Parathyroid adenoma (tissue), 2 donors: ENCODE results near the gene CFLAR.
A peak's percentile ranks its signal among the peaks of the same experiment; 100 is the strongest.

Experiments
- H2AFZ ChIP-seq: fragments of 300-600 bp; sonication (generic); one replicate; pipeline ENCODE4 v1.7.0; 2017; ENCODE audit warnings: antibody characterized with exemption, mild to moderate bottlenecking
- H3K27ac ChIP-seq: fragments of 300-600 bp; sonication (generic); one replicate; pipeline ENCODE4 v1.7.0; 2017
- H3K27me3 ChIP-seq: fragments of 300-600 bp; sonication (generic); one replicate; pipeline ENCODE4 v1.7.0; 2017; ENCODE audit warnings: low read length; ENCODE audit not compliant: control insufficient read depth, insufficient read depth
- H3K36me3 ChIP-seq: fragments of 300-600 bp; sonication (generic); one replicate; pipeline ENCODE4 v1.7.0; 2017; ENCODE audit warnings: low read length; ENCODE audit not compliant: control insufficient read depth, insufficient read depth
- H3K4me1 ChIP-seq: fragments of 300-600 bp; sonication (generic); one replicate; pipeline ENCODE4 v1.7.0; 2017; ENCODE audit warnings: control low read depth
- H3K4me2 ChIP-seq: fragments of 300-600 bp; sonication (generic); one replicate; pipeline ENCODE4 v1.7.0; 2017; ENCODE audit warnings: low read length
- H3K4me3 ChIP-seq: fragments of 300-600 bp; sonication (generic); one replicate; pipeline ENCODE4 v1.7.0; 2017; ENCODE audit warnings: low read depth, low read length
- H3K79me2 ChIP-seq: fragments of 300-600 bp; sonication (generic); one replicate; pipeline ENCODE4 v1.7.0; 2017; ENCODE audit warnings: control low read depth
- H3K9ac ChIP-seq: fragments of 300-600 bp; sonication (generic); one replicate; pipeline ENCODE4 v1.7.0; 2017; ENCODE audit warnings: mild to moderate bottlenecking
- H3K9me3 ChIP-seq: fragments of 300-600 bp; sonication (generic); one replicate; pipeline ENCODE4 v1.7.0; 2017; ENCODE audit warnings: low read length; ENCODE audit not compliant: control insufficient read depth
- CTCF ChIP-seq: fragments of 300-600 bp; sonication (generic); IDR thresholded peaks from one replicate; pipeline ENCODE4 v1.7.0; 2017; ENCODE audit warnings: antibody characterized with exemption, mild to moderate bottlenecking
- donor health status: primary hyperparathyroidism.

CFLAR gene

GRCh38 chr2:201156036-201156435 is 40.1 kb downstream of the CFLAR start:
- no peaks in the 10 kb centered on the region for H3K9me3 ChIP-seq
- H3K36me3 ChIP-seq: no peaks in the 10 kb centered on the region
- no peak for TF ChIP-seq CTCF
- no peaks in the 10 kb centered on the region for H3K4me1 ChIP-seq
- no peak overlapping the region for H3K4me3 ChIP-seq
- H3K27me3 ChIP-seq: no peaks in the 10 kb centered on the region
- peak overlapping the region; percentile 22 for H3K27ac ChIP-seq
- H2AFZ ChIP-seq: no peak overlapping the region
- H3K4me2 ChIP-seq: no peak overlapping the region
- H3K79me2 ChIP-seq: no peaks in the 10 kb centered on the region
- no peak overlapping the region for H3K9ac ChIP-seq

DNA sequence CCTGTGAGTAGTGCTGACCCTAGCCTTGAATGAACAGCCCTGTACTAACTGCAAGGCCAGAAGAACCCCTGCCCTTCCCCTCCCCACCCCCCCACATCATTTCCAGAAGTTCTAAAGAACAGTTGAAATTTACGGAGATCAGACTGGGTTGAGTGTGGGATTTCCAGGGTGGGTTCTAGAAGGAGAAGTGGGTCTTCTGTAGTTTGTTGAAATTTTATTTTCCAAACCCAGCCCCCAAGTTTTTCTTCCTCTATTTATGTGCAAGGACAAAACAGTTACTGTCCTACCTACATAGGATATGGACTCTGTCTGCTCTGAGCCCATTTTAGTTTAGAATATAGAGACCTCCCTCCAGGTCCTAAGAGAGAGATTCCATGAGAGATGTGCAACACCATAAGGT is 40.7 kb downstream of the CFLAR start:
- Histone ChIP-seq H3K4me3 (no peak overlapping the region), H3K4me1 (no peaks in the 10 kb centered on the region), H3K9me3 (no peaks in the 10 kb centered on the region), H3K9ac (no peak overlapping the region), H3K27me3 (no peaks in the 10 kb centered on the region), H3K27ac (no peak overlapping the region), H3K4me2 (no peak overlapping the region), H2AFZ (no peak overlapping the region), H3K79me2 (no peaks in the 10 kb centered on the region), H3K36me3 (no peaks in the 10 kb centered on the region)
- no peak for TF ChIP-seq CTCF

DNA sequence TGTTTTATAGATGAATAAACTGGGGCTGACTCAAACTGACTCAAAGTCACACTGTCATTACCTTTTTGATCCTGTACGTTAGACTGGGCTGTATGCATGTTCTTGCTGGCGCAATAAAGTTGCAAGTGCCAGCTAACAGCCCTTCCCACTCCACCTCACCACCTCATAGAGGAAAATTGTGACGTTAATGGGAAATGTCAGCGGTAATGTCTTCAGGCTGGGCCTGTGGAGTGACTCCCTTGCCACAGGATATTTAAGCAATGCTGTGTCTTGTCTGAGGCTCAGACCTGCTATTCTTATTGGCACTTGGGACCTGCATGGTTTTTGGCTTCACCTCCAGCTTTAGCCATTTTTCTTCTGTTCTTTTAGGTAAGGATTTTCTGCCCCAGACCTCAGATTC is 41.7 kb downstream of the CFLAR start:
- H3K4me2 ChIP-seq: no peak overlapping the region
- no peak overlapping the region for H3K9ac ChIP-seq
- H3K36me3 ChIP-seq: no peaks in the 10 kb centered on the region
- H3K4me3 ChIP-seq: no peak overlapping the region
- H3K27ac ChIP-seq: no peak overlapping the region
- no peaks in the 10 kb centered on the region for H3K79me2 ChIP-seq
- TF ChIP-seq CTCF: no peak
- H2AFZ ChIP-seq: no peak overlapping the region
- no peaks in the 10 kb centered on the region for H3K9me3 ChIP-seq
- H3K4me1 ChIP-seq: no peaks in the 10 kb centered on the region
- no peaks in the 10 kb centered on the region for H3K27me3 ChIP-seq

GRCh38 chr2:201158111-201158929 is 42.4 kb downstream of the CFLAR start:
- Histone ChIP-seq H3K4me3 (peak overlapping the region; percentile 26), H3K36me3 (no peaks in the 10 kb centered on the region), H3K4me2 (peak overlapping the region; percentile 26), H3K9me3 (no peaks in the 10 kb centered on the region), H3K27me3 (no peaks in the 10 kb centered on the region), H3K9ac (no peak overlapping the region), H3K27ac (no peak overlapping the region), H3K79me2 (no peaks in the 10 kb centered on the region), H3K4me1 (no peaks in the 10 kb centered on the region), H2AFZ (no peak overlapping the region)
- TF ChIP-seq CTCF: peak; percentile 46

DNA sequence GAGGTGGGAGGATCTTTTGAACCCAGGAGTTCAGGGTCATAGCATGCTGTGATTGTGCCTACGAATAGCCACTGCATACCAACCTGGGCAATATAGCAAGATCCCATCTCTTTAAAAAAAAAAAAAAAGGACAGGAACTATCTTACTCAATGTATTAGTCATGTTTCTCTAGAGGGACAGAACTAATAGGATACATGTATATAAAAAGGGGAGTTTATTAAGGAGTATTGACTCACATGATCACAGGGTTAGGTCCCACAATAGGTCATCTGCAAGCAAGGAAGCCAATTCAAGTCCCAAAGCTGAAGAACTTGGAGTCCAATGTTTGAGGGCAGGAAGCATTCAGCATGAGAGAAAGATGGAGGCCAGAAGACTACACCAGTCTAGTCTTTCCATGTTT is 48.2 kb downstream of the CFLAR start:
- no peak overlapping the region for H3K9ac ChIP-seq
- H3K4me2 ChIP-seq: no peak overlapping the region
- H3K9me3 ChIP-seq: no peaks in the 10 kb centered on the region
- H3K79me2 ChIP-seq: no peaks in the 10 kb centered on the region
- H3K4me1 ChIP-seq: no peaks in the 10 kb centered on the region
- H3K4me3 ChIP-seq: no peak overlapping the region
- H2AFZ ChIP-seq: no peak overlapping the region
- no peak overlapping the region for H3K27ac ChIP-seq
- no peaks in the 10 kb centered on the region for H3K27me3 ChIP-seq
- no peak for TF ChIP-seq CTCF
- no peaks in the 10 kb centered on the region for H3K36me3 ChIP-seq
